HPDE6-E6E7 (cell line): Measurements from ENCODE around the gene CASP10.
A peak's percentile ranks its signal among the peaks of the same experiment; 100 is the strongest.
"Not testable (repeated sequence)": the region's sequence is repeated elsewhere in the genome, so short reads cannot be mapped to it uniquely, and the experiment has no call there.

Experiments
- DNase-seq: peaks from one replicate; pipeline ENCODE4 v3.0.0; 2011; ENCODE audit warnings: missing footprints; ENCODE audit errors: extremely low spot score

Gene CASP10

DNA sequence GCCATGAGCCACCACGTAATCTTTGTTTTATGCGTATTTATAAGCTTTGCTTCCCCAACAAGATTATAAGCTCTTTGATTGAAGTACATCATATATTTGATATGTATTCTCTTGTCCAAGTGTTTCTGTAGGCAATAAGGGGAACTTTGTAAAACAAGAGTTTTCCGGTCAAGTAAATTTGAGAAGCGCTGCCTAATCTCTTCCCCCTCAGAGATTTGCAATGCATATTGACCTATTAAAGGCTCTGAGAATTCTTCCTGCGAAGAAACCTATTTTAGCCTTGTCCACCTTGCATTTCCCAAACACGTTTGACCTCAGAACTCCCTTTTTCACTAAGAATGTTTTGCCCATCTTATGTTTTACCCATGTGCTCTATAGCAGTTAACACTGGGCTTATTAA lies 26.9 kb upstream of the CASP10 start:
- no peak for DNase-seq

DNA sequence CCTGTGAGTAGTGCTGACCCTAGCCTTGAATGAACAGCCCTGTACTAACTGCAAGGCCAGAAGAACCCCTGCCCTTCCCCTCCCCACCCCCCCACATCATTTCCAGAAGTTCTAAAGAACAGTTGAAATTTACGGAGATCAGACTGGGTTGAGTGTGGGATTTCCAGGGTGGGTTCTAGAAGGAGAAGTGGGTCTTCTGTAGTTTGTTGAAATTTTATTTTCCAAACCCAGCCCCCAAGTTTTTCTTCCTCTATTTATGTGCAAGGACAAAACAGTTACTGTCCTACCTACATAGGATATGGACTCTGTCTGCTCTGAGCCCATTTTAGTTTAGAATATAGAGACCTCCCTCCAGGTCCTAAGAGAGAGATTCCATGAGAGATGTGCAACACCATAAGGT lies 26.3 kb upstream of the CASP10 start:
- no peak for DNase-seq

DNA sequence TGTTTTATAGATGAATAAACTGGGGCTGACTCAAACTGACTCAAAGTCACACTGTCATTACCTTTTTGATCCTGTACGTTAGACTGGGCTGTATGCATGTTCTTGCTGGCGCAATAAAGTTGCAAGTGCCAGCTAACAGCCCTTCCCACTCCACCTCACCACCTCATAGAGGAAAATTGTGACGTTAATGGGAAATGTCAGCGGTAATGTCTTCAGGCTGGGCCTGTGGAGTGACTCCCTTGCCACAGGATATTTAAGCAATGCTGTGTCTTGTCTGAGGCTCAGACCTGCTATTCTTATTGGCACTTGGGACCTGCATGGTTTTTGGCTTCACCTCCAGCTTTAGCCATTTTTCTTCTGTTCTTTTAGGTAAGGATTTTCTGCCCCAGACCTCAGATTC lies 25.2 kb upstream of the CASP10 start:
- peak; percentile 64 for DNase-seq

DNA sequence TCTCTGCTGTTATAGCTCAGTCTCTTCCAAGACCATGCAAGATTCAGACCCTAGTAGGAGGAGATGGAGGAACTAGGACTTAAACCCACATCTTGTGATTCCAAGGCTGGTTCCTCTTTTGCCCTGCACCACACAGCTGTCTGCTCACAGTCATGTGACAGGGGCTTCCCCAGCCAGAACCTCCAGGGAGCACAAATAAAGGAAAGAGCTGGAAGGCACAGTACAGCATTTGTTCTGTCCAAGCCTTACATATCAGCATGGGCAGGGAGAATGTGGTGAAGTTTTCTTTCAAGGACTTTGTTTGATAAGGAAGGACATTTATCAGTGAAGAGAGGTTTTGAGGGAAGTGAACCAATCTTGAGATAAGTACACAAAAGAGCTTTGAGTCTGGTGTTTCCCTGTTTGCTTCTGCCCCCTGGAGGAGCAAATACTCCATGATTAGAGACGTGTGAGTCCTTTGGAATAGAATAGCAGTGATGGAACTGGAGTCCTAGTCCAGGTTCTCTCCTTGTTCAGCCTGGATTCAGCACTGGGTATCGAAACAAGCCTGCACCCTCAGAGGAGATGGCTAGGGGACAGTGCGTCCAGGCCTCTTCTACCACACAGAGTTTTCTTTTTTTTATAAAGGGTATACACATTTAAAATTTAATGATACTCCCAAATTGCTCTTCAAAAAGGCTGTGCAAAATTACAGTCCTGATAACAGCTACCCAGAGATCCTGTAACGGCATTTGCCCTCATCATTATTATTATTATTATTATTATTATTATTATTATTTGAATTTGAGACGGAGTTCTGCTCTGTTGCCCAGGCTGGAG lies 24.6 kb upstream of the CASP10 start:
- DNase-seq = peak; percentile 48

DNA sequence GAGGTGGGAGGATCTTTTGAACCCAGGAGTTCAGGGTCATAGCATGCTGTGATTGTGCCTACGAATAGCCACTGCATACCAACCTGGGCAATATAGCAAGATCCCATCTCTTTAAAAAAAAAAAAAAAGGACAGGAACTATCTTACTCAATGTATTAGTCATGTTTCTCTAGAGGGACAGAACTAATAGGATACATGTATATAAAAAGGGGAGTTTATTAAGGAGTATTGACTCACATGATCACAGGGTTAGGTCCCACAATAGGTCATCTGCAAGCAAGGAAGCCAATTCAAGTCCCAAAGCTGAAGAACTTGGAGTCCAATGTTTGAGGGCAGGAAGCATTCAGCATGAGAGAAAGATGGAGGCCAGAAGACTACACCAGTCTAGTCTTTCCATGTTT lies 18.8 kb upstream of the CASP10 start:
- no peak for DNase-seq

DNA sequence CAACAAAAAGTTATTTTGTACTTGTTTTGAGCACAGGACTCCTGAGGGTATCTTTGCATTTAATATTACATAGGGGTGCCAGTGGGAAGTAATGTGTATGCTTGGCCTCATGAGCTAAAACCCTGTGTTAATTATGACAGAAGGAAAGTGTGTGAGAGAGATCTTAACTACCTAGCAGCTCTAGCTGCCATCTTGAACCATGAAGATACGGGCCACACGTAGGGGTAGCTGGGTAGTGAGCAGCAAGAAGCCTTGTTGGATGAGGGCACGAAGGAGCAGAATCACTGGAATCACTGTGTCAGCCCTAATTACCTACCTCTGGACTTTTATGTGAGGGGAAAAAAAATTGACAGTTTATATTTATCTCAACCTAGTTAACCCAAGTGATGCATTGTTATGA lies 15.4 kb upstream of the CASP10 start:
- no peak for DNase-seq

DNA sequence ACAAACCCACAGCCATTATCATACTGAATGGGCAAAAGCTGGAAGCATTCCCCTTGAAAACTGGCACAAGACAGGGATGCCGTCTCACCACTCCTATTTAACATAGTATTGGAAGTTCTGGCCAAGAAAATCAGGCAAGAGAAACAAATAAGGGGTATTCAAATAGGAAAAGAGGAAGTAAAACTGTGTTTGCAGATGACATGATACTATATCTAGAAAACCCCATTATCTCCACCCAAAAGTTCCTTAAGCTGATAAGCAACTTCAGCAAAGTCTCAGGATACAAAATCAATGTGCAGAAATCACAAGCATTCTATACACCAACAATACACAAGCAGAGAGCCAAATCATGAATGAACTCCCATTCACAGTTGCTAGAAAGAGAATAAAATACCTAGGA lies 14.4 kb upstream of the CASP10 start:
- DNase-seq = not testable (repeated sequence)

DNA sequence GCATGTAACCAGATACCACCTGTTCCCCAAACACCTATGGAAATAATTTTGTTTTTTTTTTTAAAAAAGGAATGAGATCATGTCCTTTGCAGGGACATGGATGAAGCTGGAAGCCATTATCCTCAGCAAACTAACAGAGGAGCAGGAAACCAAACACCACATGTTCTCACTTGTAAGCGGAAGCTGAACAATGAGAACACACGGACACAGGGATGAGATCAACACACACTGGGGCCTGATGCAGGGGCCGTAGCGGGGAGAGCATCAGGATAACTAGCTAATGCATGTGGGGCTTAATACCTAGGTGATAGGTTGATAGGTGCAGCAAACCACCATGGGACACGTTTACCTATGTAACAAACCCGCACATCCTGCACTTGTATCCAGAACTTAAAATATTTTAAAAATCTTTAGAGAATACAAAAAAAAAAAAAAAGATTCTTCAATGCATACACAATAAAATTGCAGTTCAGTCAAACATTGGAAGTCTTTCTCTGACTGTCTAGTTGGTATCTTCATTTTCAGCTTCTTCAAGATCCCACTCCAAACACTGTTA lies 11.6 kb upstream of the CASP10 start:
- no peak for DNase-seq

DNA sequence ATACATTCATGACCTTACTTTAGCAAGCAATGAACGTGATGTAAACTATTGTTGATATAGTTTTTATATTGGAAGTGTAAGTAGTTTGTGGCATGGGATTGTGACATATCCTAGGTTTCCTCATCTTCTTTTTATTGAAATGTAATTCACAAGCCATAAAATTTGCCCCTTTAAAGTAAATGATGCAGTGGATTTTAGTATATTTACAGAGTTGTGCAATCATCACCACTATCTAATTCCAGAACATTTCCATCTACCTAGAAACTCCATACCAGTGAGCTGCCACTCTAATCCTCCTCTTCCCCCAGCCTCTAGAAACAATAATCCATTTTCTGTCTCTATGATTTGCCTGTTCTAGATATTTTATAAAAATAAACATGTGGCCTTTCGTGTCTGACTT lies 10.7 kb upstream of the CASP10 start:
- DNase-seq = no peak

DNA sequence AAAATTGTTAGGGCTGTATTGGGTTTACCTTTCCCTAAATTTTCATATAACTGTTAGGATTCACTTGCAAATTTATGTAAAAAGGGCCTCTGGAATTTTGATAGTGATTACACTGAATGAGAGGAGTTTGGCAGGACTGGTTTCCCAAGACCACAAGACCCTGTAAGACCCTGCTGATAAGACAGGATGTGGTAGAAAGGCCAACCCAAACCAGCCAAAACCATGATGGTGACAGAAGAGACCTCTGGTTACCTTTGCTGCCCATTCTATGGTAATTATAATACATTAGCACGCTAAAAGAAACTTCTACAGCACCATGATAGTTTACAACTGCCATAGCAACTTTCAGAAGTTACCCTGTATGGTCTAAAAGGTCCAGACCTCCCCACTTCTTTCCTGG lies 8.3 kb upstream of the CASP10 start:
- no peak for DNase-seq

DNA sequence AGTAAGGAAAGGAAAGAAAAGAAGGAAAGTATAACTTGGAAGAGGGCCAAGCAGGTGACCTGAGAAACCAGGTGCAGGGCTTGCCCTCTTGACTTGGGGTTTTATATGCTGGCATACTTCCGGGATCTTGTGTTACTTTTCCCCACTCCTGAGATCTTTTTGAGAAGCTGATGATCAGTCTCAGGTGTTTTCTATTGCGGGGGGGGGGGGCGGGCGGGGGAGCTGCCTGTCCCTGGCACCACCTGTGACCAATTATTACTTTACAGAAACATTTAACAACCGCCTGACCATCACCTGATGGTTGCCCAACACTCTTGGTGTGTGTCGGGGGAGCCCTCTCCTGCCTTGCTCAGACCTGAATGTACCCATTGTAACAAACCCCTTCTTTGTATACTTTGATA lies 6.9 kb upstream of the CASP10 start:
- no peak for DNase-seq

DNA sequence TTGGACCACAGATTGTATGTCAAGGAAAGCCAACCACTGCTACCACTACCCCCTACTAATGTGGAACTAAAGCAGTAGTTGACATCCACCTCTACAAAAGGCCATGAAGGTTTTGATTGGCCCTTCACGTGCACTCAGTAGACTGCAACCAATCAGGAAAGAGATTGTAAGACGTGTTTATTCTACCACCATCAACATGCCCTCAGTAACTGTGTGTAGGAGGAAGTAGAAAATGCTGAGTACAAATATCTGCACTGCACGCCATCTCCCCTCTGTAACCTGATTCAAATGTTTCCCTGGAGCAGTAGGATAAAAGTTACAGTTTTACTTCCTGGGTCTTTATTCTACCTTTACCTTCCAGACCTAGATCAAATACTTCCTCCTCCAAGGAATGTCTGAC lies 2.9 kb upstream of the CASP10 start:
- DNase-seq = no peak

DNA sequence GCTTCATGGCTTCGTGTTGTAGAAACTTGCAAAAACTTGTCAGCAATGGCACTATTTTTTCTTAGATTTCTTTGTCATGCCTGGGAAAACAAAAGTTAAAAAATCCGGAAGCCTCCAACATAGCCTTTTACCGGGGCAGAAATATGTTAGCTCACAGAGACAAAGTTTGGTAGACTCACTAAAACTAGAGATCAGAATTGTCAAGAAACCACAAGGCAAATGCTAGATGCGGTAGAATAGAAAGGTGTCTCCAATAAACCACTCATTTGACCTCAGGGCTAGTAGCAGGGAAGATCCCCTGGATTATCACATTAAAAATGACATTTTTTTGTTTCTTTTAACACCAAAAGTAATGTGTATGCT lies 405 bp downstream of the CASP10 start:
- no peak for DNase-seq

DNA sequence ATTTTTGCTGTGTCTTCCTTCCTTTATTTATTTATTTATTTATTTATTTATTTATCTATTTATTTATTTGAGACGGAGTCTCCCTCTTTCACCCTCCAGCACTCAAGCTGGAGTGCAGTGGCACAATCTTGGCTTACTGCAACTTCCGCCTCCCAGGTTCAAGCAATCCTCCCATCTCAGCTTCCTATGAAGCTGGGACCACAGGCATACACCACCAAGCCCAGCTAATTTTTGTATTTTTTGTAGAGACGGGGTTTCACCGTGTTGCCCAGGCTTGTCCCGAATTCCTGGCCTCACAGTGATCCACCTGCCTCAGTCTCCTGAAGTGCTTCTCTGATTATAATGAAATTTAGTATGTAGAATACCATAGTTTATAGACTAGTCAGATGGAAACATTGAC lies 894 bp downstream of the CASP10 start:
- not testable (repeated sequence) for DNase-seq

DNA sequence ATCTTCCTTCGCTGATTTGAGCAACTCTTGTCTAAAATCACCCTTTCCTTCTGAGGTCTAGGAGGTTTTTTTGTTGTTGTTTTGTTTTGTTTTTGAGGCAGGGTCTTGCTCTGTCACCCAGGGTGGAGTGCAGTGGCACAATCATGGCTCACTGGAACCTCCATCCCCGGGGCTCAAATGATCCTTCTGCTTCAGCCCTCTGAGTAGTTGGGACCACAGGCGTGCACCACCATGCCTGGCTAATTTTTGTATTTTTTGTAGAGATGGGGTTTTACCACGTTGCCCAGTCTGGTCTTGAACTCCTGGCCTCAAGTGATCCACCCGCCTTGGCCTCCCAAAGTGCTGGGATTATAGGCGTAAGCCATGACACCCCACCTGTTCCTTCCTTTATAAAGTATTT lies 1.3 kb downstream of the CASP10 start:
- DNase-seq = not testable (repeated sequence)

DNA sequence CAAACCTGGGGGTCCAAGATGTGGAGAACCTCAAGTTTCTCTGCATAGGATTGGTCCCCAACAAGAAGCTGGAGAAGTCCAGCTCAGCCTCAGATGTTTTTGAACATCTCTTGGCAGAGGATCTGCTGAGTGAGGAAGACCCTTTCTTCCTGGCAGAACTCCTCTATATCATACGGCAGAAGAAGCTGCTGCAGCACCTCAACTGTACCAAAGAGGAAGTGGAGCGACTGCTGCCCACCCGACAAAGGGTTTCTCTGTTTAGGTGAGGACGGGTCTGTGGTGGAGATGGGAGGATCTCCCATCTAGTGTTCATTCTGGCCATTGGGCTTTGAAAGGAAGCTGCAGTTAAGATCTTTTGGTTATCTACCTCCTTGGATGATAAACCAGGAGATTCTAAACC lies 2.9 kb downstream of the CASP10 start:
- no peak for DNase-seq

DNA sequence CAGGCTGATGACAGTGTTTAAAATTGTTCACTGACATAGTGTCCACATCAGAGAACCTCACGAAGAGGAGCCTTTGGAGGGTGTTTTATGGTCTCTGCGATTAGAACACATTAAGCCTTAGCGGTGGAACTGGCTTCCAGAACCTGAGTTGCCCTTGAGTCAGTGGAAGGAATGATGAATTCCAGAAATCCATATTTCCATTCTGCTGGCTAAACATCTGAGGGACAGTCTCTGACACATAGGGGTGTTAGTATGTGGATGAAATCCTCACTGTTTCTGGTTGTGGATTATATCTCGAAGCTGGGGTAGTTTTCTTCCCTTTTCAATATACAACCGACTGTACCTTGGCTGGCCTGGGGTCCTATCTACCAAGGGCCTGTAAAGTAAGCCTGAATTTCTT lies 4.0 kb downstream of the CASP10 start:
- no peak for DNase-seq

DNA sequence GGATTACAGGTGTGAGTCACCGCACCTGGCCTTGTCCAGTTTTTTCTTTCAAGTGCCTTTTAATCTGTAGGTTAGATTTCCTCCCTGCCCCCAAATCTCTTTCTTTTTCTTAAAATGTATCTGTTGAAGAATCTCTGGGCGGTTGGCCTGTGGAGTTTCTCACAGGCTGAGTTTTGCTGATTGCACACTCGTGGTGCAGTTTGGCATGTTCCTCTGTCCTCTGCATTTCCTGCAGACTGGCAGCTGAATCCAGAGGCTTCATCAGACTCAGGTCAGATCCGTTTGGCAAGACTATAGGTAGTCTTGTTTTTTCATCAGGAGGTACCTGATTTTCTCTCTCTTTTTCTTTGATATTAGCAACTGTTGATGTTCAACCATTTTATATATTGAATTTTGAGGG lies 5.5 kb downstream of the CASP10 start:
- DNase-seq = no peak

DNA sequence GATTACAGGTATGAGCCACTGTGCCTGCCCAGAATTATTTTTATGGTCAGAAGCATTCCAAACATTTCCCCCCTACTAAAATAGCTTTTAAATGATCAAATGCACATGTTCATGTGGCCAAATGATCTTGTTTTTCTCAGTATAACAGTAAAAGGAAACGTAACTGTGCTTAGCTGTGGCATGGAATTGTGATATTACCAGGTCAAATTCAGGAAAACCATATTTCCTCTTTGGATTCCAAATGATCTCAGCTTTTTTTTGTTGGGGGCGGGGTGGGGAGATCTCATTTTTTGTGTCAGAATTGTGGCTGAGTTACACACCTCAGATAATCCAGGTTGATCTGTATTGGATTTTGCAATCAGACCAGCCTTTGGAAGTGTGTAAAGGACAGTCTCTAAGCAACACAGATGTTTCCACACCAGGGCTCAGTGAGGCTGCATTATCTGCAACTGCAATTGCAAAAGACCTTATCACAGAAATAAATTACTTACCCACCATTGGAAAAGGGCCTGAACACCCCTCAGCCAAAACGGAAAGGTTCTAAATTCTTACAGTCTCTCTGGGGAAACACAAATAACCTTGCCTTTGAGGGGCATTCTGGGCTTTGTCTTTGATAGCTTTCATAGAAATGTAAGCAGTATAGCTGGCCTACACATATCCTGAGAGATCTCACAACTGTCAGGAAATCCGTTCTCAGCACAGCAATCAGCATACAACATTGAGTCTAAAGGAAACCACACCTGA lies 8.4 kb downstream of the CASP10 start:
- no peak for DNase-seq

DNA sequence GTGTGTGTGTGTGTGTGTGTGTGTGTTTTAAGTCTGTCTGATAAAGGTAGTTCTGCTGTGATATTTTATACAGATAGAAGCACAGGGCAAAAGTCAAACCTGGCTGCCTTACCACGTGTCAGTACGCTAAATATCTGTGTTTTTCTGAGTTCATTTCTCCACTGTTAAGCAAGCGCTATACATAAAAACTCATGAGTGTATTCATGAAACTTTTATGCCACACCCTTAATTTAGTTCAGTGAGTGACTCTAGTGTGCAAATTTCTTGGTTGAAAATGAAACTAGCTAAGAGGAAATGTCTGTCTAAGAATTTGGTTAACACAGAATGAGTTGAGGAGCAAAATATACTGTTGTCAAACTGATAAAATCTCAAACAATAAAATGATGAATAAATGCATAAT lies 11.2 kb downstream of the CASP10 start:
- no peak for DNase-seq

DNA sequence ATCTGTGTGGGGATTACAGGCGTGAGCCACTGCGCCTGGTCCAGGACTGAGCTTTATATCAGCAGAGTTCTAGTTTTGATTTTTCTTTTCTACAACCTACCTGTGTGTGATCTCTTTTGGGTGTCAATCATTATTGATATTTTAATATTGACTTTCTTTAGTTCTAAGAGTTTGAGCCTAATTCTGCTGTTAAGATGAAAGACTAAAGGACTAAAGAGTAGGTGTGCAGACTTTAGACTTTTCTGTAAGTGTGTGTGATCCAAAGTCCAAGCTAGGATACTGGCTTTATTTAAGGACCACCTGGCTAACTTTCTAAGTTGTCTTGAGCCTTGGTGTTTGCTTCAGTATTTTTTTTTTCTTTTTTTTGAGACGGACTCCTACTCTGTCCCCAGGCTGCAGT lies 12.4 kb downstream of the CASP10 start:
- DNase-seq = no peak

DNA sequence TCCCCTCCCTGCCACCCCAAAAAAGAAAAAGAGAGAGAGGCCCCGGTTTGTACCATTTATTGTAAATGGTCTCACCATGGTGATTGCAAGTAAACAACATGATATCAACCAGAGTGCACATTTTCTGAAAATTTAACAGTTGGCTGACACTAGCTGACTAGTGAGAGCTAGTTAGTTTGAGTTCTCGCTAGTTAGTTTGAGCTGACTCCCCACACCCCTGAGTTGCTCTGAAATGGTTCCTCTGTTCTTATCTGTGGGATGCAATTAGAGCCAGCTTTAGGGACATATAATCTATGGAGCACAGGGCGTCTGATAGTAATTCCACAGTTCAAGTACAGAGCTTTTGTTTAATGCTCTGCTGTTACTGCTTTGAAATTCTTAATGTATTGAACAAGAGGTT lies 13.1 kb downstream of the CASP10 start:
- no peak for DNase-seq

DNA sequence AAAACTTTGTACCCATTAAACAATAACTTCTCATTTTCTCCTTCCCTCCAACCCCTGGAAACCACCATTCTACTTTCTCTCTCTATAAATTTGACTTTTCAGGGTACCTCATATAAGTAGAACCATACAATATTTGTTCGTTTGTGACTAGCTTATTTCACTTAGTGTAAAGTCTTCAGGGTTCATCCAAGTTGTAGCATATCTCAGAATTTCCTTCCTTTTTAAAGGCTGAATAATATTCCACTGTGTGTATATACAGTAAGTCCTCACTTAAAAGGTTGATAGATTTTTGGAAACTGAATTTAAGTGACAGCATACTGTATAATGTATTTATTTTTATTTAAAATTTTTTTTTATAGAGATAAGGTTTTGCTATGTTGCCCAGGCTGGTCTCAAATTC lies 13.9 kb downstream of the CASP10 start:
- no peak for DNase-seq
